Liver (tissue), 2 donors: ENCODE data around the gene MRPL37.

Experiments used
- CTCF ChIP-seq: fragments of 150-350 bp; IDR thresholded peaks from 2 replicates; pipeline ENCODE4 v1.5.1; 2017; ENCODE audit warnings: improper control_type of control experiment, low read depth, low read length; ENCODE audit not compliant: missing input control
- TF ChIP-seq, protein P1 (sequence below): IDR thresholded peaks from 2 replicates; pipeline ENCODE4 v1.6.1; 2016; ENCODE audit warnings: antibody characterized with exemption
- donor health status: healthy.

DNA sequence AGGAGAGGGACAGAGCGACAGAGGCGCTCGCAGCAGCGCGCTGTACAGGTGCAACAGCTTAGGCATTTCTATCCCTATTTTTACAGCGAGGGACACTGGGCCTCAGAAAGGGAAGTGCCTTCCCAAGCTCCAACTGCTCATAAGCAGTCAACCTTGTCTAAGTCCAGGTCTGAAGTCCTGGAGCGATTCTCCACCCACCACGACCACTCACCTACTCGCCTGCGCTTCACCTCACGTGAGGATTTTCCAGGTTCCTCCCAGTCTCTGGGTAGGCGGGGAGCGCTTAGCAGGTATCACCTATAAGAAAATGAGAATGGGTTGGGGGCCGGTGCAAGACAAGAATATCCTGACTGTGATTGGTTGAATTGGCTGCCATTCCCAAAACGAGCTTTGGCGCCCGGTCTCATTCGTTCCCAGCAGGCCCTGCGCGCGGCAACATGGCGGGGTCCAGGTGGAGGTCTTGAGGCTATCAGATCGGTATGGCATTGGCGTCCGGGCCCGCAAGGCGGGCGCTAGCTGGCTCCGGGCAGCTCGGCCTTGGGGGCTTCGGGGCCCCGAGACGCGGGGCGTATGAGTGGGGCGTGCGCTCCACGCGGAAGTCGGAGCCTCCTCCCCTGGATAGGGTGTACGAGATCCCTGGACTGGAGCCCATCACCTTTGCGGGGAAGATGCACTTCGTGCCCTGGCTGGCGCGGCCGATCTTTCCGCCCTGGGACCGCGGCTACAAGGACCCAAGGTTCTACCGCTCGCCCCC lies at the start of gene MRPL37, which contains the start of gene CYB5RL:
- TF ChIP-seq CTCF = no peak
- TF ChIP-seq, protein P1, sequence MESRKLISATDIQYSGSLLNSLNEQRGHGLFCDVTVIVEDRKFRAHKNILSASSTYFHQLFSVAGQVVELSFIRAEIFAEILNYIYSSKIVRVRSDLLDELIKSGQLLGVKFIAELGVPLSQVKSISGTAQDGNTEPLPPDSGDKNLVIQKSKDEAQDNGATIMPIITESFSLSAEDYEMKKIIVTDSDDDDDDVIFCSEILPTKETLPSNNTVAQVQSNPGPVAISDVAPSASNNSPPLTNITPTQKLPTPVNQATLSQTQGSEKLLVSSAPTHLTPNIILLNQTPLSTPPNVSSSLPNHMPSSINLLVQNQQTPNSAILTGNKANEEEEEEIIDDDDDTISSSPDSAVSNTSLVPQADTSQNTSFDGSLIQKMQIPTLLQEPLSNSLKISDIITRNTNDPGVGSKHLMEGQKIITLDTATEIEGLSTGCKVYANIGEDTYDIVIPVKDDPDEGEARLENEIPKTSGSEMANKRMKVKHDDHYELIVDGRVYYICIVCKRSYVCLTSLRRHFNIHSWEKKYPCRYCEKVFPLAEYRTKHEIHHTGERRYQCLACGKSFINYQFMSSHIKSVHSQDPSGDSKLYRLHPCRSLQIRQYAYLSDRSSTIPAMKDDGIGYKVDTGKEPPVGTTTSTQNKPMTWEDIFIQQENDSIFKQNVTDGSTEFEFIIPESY = peak; percentile 26
